HL-60 (cell line): ENCODE data around the gene DAGLA.

ENCODE experiments used
- DNase-seq, 2 experiments: peaks; one replicate each; pipeline ENCODE4 v3.0.0-alpha.2; 2010 to 2020; ENCODE audit warnings: low read depth in 1 of 2, low spot score in 1 of 2
- H3K27ac ChIP-seq: fragments of 250-450 bp; sonication (Bioruptor Pico); replicated peaks from 2 replicates; pipeline ENCODE4 v1.5.1; 2020; ENCODE audit warnings: mild to moderate bottlenecking, moderate library complexity
- H3K27me3 ChIP-seq: fragments of 250-450 bp; sonication (Bioruptor Pico); 2 replicates; pipeline ENCODE4 v1.5.1; 2021; ENCODE audit warnings: mild to moderate bottlenecking, moderate library complexity; ENCODE audit not compliant: insufficient read depth, poor library complexity, severe bottlenecking
- H3K4me3 ChIP-seq: replicated peaks from 2 replicates; pipeline ENCODE4 v1.5.1; 2011; ENCODE audit warnings: mild to moderate bottlenecking, control low read depth, low read length; ENCODE audit not compliant: insufficient read depth
- CTCF ChIP-seq: IDR thresholded peaks from one replicate; pipeline ENCODE4 v1.5.1; 2011; ENCODE audit warnings: low read length, control low read depth, inconsistent platforms; ENCODE audit not compliant: insufficient read depth
- GABPA ChIP-seq: IDR thresholded peaks from 2 replicates; pipeline ENCODE4 v1.6.1; 2012; ENCODE audit warnings: low read depth
- POLR2AphosphoS5 ChIP-seq: IDR thresholded peaks from 2 replicates; pipeline ENCODE4 v1.6.1; 2012; ENCODE audit warnings: low read depth
- REST ChIP-seq: IDR thresholded peaks from 2 replicates; pipeline ENCODE4 v1.6.1; 2012; ENCODE audit warnings: low read depth; ENCODE audit not compliant: insufficient replicate concordance
- SPI1 ChIP-seq: IDR thresholded peaks from 2 replicates; pipeline ENCODE4 v1.6.1; 2012; ENCODE audit warnings: low read depth, mild to moderate bottlenecking, borderline replicate concordance

The DAGLA gene

GRCh38 chr11:61720597-61720996 is 40.4 kb downstream of the DAGLA start:
- TF ChIP-seq SPI1 (no peak), POLR2AphosphoS5 (no peak), REST (no peak), CTCF (no peak), GABPA (no peak)
- Histone ChIP-seq H3K27ac (no peak overlapping the region), H3K4me3 (no peak overlapping the region), H3K27me3 (no peaks in the 10 kb centered on the region)
- DNase-seq, result no peak

GRCh38 chr11:61724437-61724836 is 44.2 kb downstream of the DAGLA start:
- no peak for TF ChIP-seq CTCF
- TF ChIP-seq SPI1, result no peak
- H3K27me3 ChIP-seq, result no peaks in the 10 kb centered on the region

GRCh38 chr11:61725781-61726231 is 45.6 kb downstream of the DAGLA start:
- no peak for DNase-seq
- H3K4me3 ChIP-seq, result no peak overlapping the region
- H3K27ac ChIP-seq, result no peak overlapping the region
- no peaks in the 10 kb centered on the region for H3K27me3 ChIP-seq
- TF ChIP-seq CTCF, result no peak
- no peak for TF ChIP-seq POLR2AphosphoS5
- no peak for TF ChIP-seq GABPA
- no peak for TF ChIP-seq REST
- TF ChIP-seq SPI1, result no peak

More at GRCh38 chr11:61724437-61724836, 44.2 kb downstream of the DAGLA start:
- H3K4me3 ChIP-seq, result no peak overlapping the region
- no peak overlapping the region for H3K27ac ChIP-seq
- DNase-seq, result no peak

GRCh38 chr11:61726775-61727174 is 46.6 kb downstream of the DAGLA start:
- Histone ChIP-seq H3K27me3 (no peaks in the 10 kb centered on the region), H3K4me3 (no peak overlapping the region), H3K27ac (no peak overlapping the region)
- TF ChIP-seq POLR2AphosphoS5, result no peak
- TF ChIP-seq CTCF, result no peak
- TF ChIP-seq GABPA, result no peak
- no peak for TF ChIP-seq REST
- TF ChIP-seq SPI1, result no peak
- DNase-seq, result no peak
